H1 (cell line): ENCODE measurements around the gene MYO1G. TPM values are rescaled to one million over a fixed set of nuclear protein-coding genes. Genes with fewer than 3 reads are reported as not detected.

ENCODE experiments used
- CTCF ChIA-PET: fragments of 300-600 bp; sonication (Branson Sonifier 250); formaldehyde crosslinking; loops from one replicate; lab custom pipeline; 2021; ENCODE audit not compliant: partially characterized antibody; lab: Charles Lee
- POLR2A ChIA-PET: fragments of 300-600 bp; sonication (Branson Sonifier 250); formaldehyde crosslinking; loops from one replicate; lab custom pipeline; 2021; ENCODE audit warnings: inconsistent platforms; ENCODE audit not compliant: partially characterized antibody; lab: Charles Lee
- DNase-seq, 2 experiments: peaks; one replicate each; pipeline versions ENCODE4 v3.0.0 to v3.0.0-alpha.2; 2010 to 2022; ENCODE audit warnings: low spot score in 2 of 2, low read depth in 1 of 2, mixed read lengths in 1 of 2
- FAIRE-seq: peaks from 2 replicates; lab custom pipeline; 2011; peaks lifted over from hg19 to GRCh38; lab: Jason Lieb, UNC
- H2AFZ ChIP-seq: 2 replicates; pipeline ENCODE4 v1.8.1; 2012; ENCODE audit warnings: low read length, inconsistent platforms
- H2AK5ac ChIP-seq: 2 replicates; pipeline ENCODE4 v1.6.1; 2013; ENCODE audit warnings: low read depth, low read length
- H2BK120ac ChIP-seq: replicated peaks from 2 replicates; pipeline ENCODE3; 2013; ENCODE audit warnings: low read depth, low read length, inconsistent platforms
- H2BK12ac ChIP-seq: 2 replicates; pipeline ENCODE4 v1.6.1; 2013; ENCODE audit warnings: low read depth, low read length
- H2BK15ac ChIP-seq: 2 replicates; pipeline ENCODE4 v1.6.1; 2013; ENCODE audit warnings: low read length
- H2BK20ac ChIP-seq: 2 replicates; pipeline ENCODE4 v1.6.1; 2013; ENCODE audit warnings: low read length
- H2BK5ac ChIP-seq: 2 replicates; pipeline ENCODE4 v1.6.1; 2013; ENCODE audit warnings: low read depth, low read length
- H3K14ac ChIP-seq: 2 replicates; pipeline ENCODE4 v1.6.1; 2013; ENCODE audit warnings: inconsistent platforms; ENCODE audit not compliant: insufficient read length
- H3K18ac ChIP-seq: 2 replicates; pipeline ENCODE4 v1.6.1; 2013; ENCODE audit warnings: low read length; ENCODE audit errors: extremely low read depth
- H3K23ac ChIP-seq: 2 replicates; pipeline ENCODE4 v1.6.1; 2013; ENCODE audit warnings: inconsistent platforms; ENCODE audit not compliant: insufficient read length
- H3K23me2 ChIP-seq: 2 replicates; pipeline ENCODE4 v1.6.1; 2013; ENCODE audit warnings: low read depth, low read length
- H3K27ac ChIP-seq: 2 replicates; pipeline ENCODE4 v1.6.1; 2011; ENCODE audit warnings: low read depth, low read length, inconsistent platforms
- H3K27me3 ChIP-seq, 4 experiments: replicated peaks in 1 of 4; 1 replicate in 1 of 4; 2 replicates in 3 of 4; pipeline versions ENCODE4 v1.6.1 to v1.8.1; 2011 to 2013; ENCODE audit warnings: low read length in 3 of 4, mild to moderate bottlenecking in 3 of 4, inconsistent platforms in 2 of 4, mixed read lengths in 2 of 4, moderate library complexity in 1 of 4; ENCODE audit not compliant: control insufficient read depth in 3 of 4, insufficient read depth in 3 of 4; ENCODE audit errors: extremely low read depth in 1 of 4
- H3K36me3 ChIP-seq, 4 experiments: 2 replicates each; pipeline versions ENCODE4 v1.6.1 to v1.8.1; 2011 to 2013; ENCODE audit warnings: mild to moderate bottlenecking in 4 of 4, low read length in 3 of 4, moderate library complexity in 2 of 4, control low read depth in 1 of 4, inconsistent platforms in 1 of 4; ENCODE audit not compliant: insufficient read depth in 4 of 4, control insufficient read depth in 2 of 4
- H3K4ac ChIP-seq: replicated peaks from 2 replicates; pipeline ENCODE3; 2013; ENCODE audit warnings: low read length, low read depth, mixed read lengths, inconsistent platforms; ENCODE audit not compliant: insufficient read length
- H3K4me1 ChIP-seq, 4 experiments: replicated peaks in 1 of 4; 1 replicate in 1 of 4; 2 replicates in 3 of 4; pipeline versions ENCODE4 v1.6.1 to v1.8.1; 2011 to 2013; ENCODE audit warnings: low read length in 3 of 4, inconsistent platforms in 2 of 4, mixed read lengths in 1 of 4; ENCODE audit not compliant: insufficient read depth in 4 of 4, control insufficient read depth in 3 of 4
- H3K4me2 ChIP-seq, 2 experiments: 2 replicates each; pipeline versions ENCODE4 v1.6.1 to v1.8.1; 2011 to 2013; ENCODE audit warnings: low read depth in 2 of 2, low read length in 2 of 2, control low read depth in 1 of 2, inconsistent platforms in 1 of 2, mild to moderate bottlenecking in 1 of 2; ENCODE audit not compliant: insufficient read depth in 1 of 2
- H3K4me3 ChIP-seq, 4 experiments: fragments of 200-600, 300-600 bp in 1 of 4; sonication (generic), shearing (Covaris generic), sonication (Bioruptor Twin) in 1 of 4; 2 replicates each; pipeline versions ENCODE4 v1.5.1 to v1.8.1; 2011 to 2016; ENCODE audit warnings: low read length in 4 of 4, low read depth in 3 of 4, control low read depth in 2 of 4, inconsistent platforms in 2 of 4, mild to moderate bottlenecking in 2 of 4, mixed read lengths in 1 of 4, moderate library complexity in 1 of 4; ENCODE audit not compliant: insufficient read depth in 2 of 4; ENCODE audit errors: extremely low read depth in 1 of 4
- H3K56ac ChIP-seq: replicated peaks from 2 replicates; pipeline ENCODE3; 2013; ENCODE audit warnings: low read depth, mild to moderate bottlenecking, mixed read lengths, low read length, inconsistent platforms; ENCODE audit not compliant: insufficient read length
- H3K79me1 ChIP-seq: 2 replicates; pipeline ENCODE4 v1.6.1; 2013; ENCODE audit warnings: low read depth, low read length, control low read depth
- H3K79me2 ChIP-seq, 2 experiments: 2 replicates each; pipeline versions ENCODE4 v1.6.1 to v1.8.1; 2012 to 2013; ENCODE audit warnings: low read length in 2 of 2, mild to moderate bottlenecking in 2 of 2, inconsistent platforms in 1 of 2; ENCODE audit not compliant: insufficient read depth in 2 of 2, control insufficient read depth in 1 of 2
- H3K9ac ChIP-seq, 4 experiments: replicated peaks in 1 of 4; 1 replicate in 1 of 4; 2 replicates in 3 of 4; pipeline versions ENCODE4 v1.6.1 to v1.8.1; 2011 to 2013; ENCODE audit warnings: low read depth in 3 of 4, low read length in 3 of 4, control low read depth in 2 of 4, mild to moderate bottlenecking in 2 of 4, moderate library complexity in 2 of 4, inconsistent platforms in 1 of 4; ENCODE audit errors: extremely low read depth in 1 of 4
- H3K9me3 ChIP-seq, 2 experiments: 2 replicates each; pipeline versions ENCODE4 v1.6.1 to v1.8.1; 2012 to 2013; ENCODE audit warnings: mild to moderate bottlenecking in 2 of 2, moderate library complexity in 2 of 2, control low read depth in 1 of 2, inconsistent platforms in 1 of 2, low read depth in 1 of 2, low read length in 1 of 2, mixed read lengths in 1 of 2; ENCODE audit not compliant: insufficient read depth in 2 of 2
- H4K20me1 ChIP-seq, 2 experiments: replicated peaks in 1 of 2; 2 replicates each; pipeline versions ENCODE3 to v1.8.1; 2011 to 2013; ENCODE audit warnings: inconsistent platforms in 2 of 2, low read length in 2 of 2, mild to moderate bottlenecking in 1 of 2; ENCODE audit not compliant: insufficient read depth in 2 of 2, control insufficient read depth in 1 of 2
- H4K5ac ChIP-seq: 2 replicates; pipeline ENCODE4 v1.6.1; 2013; ENCODE audit warnings: low read length, low read depth, mixed read lengths, inconsistent platforms; ENCODE audit not compliant: insufficient read length
- H4K8ac ChIP-seq: 2 replicates; pipeline ENCODE4 v1.8.0; 2013; ENCODE audit warnings: mild to moderate bottlenecking, moderate library complexity, low read length, inconsistent platforms; ENCODE audit not compliant: insufficient read depth; ENCODE audit errors: extremely low read depth
- H4K91ac ChIP-seq: replicated peaks from 2 replicates; pipeline ENCODE3; 2013; ENCODE audit warnings: low read length, mixed read lengths, inconsistent platforms; ENCODE audit not compliant: insufficient read length
- JUND ChIP-seq: IDR thresholded peaks from 2 replicates; pipeline ENCODE4 v1.6.1; 2011; ENCODE audit warnings: mild to moderate bottlenecking, improper control_type of control experiment, low read length
- NANOG ChIP-seq: IDR thresholded peaks from 2 replicates; pipeline ENCODE4 v1.6.1; 2011; ENCODE audit warnings: low read length, low read depth, mild to moderate bottlenecking, inconsistent platforms; ENCODE audit not compliant: insufficient read depth, poor library complexity, severe bottlenecking
- NRF1 ChIP-seq: IDR thresholded peaks from 2 replicates; pipeline ENCODE4 v1.6.1; 2011; ENCODE audit warnings: mild to moderate bottlenecking, low read depth, low read length, improper control_type of control experiment
- SIN3A ChIP-seq, 2 experiments: IDR thresholded peaks in 1 of 2; conservative IDR thresholded peaks in 1 of 2; 2 replicates each; pipeline ENCODE4 v1.6.1; 2011 to 2012; ENCODE audit warnings: low read length in 2 of 2, improper control_type of control experiment in 1 of 2, low read depth in 1 of 2, mild to moderate bottlenecking in 1 of 2
- SIRT6 ChIP-seq: IDR thresholded peaks from one replicate; pipeline ENCODE4 v1.7.1; 2012; ENCODE audit warnings: low read length, inconsistent platforms
- SP2 ChIP-seq: IDR thresholded peaks from 2 replicates; pipeline ENCODE4 v1.6.1; 2012; ENCODE audit warnings: mild to moderate bottlenecking, low read length, inconsistent platforms
- SP4 ChIP-seq: IDR thresholded peaks from 2 replicates; pipeline ENCODE4 v1.6.1; 2012; ENCODE audit warnings: low read length, inconsistent platforms
- WGBS, 2 experiments: shearing (Covaris generic) in 1 of 2; methylation state at CpG; one replicate each; pipeline versions ENCODE4 v1.1.6 to v1.1.7; 2013 to 2015; ENCODE audit warnings: low lambda C conversion rate in 2 of 2, mixed read lengths in 2 of 2, inconsistent platforms in 1 of 2, low coverage in 1 of 2, missing lambda C conversion rate in 1 of 2; ENCODE audit not compliant: insufficient replicate concordance in 2 of 2, insufficient coverage in 1 of 2, insufficient read length in 1 of 2; ENCODE audit errors: extremely low coverage in 1 of 2, missing lambda C conversion rate in 1 of 2; 5-methylcytosine and 5-hydroxymethylcytosine counted together
- polyA plus RNA-seq, 7 experiments: library from polyadenylated mRNA; depleted of rRNA in 3 of 7; stranded (reverse) in 5 of 7; unstranded in 2 of 7; fragments of >200 nt in 5 of 7; fragments of 200-250 nt in 2 of 7; gene quantifications; 1 replicate in 5 of 7; 2 replicates in 1 of 7; 4 replicates in 1 of 7; pipeline versions ENCODE4 v1.2.1 to v1.2.3, GENCODE V29; 2011 to 2013; ENCODE audit warnings: missing spikeins in 2 of 7, mixed read lengths in 2 of 7
- total RNA-seq: library from RNA; stranded (reverse); fragmentation: NEBNext Ultra II Directional; extraction: Animal tissue kit (Norgen Biotek cat#: 25700); gene quantifications from 2 replicates; pipeline ENCODE4 v1.2.1, GENCODE V29; 2021
- TF ChIP-seq, protein P1 (sequence below): IDR thresholded peaks from 2 replicates; pipeline ENCODE4 v1.6.1; 2011; ENCODE audit warnings: low read depth, mild to moderate bottlenecking, low read length; ENCODE audit not compliant: insufficient read depth

MYO1G gene
- total and polyA plus RNA-seq, 2 of the 8 experiments (the other 6 are each of a cell fraction or from before 2014, with no cell fraction given): 0.08 to 0.19 TPM

DNA sequence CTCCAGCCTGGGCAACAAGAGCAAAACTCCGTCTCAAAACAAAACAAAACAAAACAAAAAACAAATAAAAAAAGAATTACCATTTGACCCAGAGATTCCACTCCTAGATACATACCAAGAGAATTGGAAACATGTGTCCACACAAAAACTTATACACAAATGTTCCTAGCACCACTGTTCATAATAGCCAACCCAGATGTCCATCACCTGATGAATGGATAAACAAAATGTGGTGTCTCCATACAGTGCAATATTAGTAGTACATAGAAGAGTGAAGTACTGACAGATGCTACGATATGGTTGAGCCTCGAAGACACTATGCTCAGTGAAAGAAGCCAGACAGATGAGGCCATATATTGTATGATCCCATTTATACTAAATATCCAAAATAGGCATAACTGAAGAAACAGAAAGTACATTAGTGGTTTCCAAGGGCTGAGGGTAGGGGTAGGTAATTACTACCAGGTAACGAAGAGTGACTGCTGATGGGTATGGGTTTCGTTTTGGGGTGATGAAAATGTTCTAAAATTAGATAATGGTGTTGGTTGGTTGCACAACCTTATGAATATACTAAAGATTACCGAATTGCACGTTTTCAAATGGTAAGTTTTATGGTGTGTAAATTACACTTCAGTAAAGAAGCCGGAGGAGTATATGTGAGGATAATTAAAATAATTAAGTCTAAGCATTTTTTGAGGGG lies 20.0 kb downstream of the MYO1G start:
- Histone ChIP-seq H3K27ac (no peak overlapping the region), H3K4ac (no peak overlapping the region), H3K27me3 (peaks cover 10 to 35% (median 22%) of the 10 kb centered on the region in 4 experiments; a peak in 6 of 7 replicates), H2BK120ac (no peak overlapping the region), H2AFZ (no peak overlapping the region), H3K23ac (no peak overlapping the region), H3K18ac (no peak overlapping the region), H2AK5ac (no peak overlapping the region), H3K56ac (no peak overlapping the region), H3K4me1 (peaks cover 0 to 11% (median 4%) of the 10 kb centered on the region in 4 experiments; a peak in 4 of 7 replicates), H3K9me3 (no peaks in the 10 kb centered on the region), H2BK15ac (no peak overlapping the region), H2BK5ac (no peak overlapping the region), H4K91ac (no peak overlapping the region), H3K79me1 (no peaks in the 10 kb centered on the region)
- no peak for DNase-seq
- POLR2A ChIA-PET: interaction anchor here (1.2 kb wide), 1 partner anchor 110 kb away, joined by 3 read pairs; no protein-coding TSS in a partner anchor
- no peak for TF ChIP-seq SIN3A (conservative IDR thresholded peaks at IDR 0.05 in 1 of 2, IDR thresholded peaks at IDR 0.05 in 1 of 2; ENCODE audit: low read depth in 1 of 2, low read length in 2 of 2)
- no peak for TF ChIP-seq NANOG
- no peak for TF ChIP-seq SIRT6
- TF ChIP-seq SP2: no peak
- TF ChIP-seq SP4: no peak
- TF ChIP-seq NRF1: no peak
- TF ChIP-seq, protein P1, sequence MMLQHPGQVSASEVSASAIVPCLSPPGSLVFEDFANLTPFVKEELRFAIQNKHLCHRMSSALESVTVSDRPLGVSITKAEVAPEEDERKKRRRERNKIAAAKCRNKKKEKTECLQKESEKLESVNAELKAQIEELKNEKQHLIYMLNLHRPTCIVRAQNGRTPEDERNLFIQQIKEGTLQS: no peak
- TF ChIP-seq JUND: no peak
- TF ChIP-seq, all 59 proteins: peak for 0
- H4K8ac ChIP-seq: no peak overlapping the region
- H3K79me2 ChIP-seq: no peaks in the 10 kb centered on the region
- WGBS, 2 experiments: 75% methylated on average over 8 of the region's 8 CpGs; no CpG with 5 or more reads in 1 of the 2 experiments
- H3K4me2 ChIP-seq: no peak overlapping the region
- no peak overlapping the region for H3K4me3 ChIP-seq
- H3K36me3 ChIP-seq: no peaks in the 10 kb centered on the region
- no peak overlapping the region for H4K5ac ChIP-seq
- H3K9ac ChIP-seq: no peak overlapping the region
- peaks cover 5% of the 10 kb centered on the region; the same call in 1 of the 2 replicates for H3K23me2 ChIP-seq
- H2BK20ac ChIP-seq: no peak overlapping the region
- no peak overlapping the region for H3K14ac ChIP-seq
- no peak for FAIRE-seq
- no peak overlapping the region for H2BK12ac ChIP-seq
- no peaks in the 10 kb centered on the region for H4K20me1 ChIP-seq
- CTCF ChIA-PET: no interaction called here
